ENCODE results near the gene SYNE2.

DNA sequence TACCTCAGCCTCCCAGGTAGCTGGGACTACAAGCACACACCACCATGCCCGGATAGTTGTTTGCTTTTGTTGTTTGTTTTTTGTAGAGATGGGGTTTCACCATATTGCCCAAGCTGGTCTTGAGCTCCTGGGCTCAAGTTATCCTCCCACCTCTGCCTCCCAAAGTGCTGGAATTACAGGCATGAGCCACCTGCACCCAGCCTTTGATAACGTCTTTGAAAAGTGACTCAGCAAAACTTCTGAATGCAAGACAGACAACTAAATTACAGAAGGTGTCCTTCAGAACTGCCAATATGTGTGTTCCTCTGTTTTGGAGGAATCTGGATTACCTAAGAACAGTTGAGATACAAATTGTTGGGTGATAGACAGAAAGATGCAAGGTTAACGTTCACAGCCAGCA lies 341.6 kb downstream of the SYNE2 start:
- TF ChIP-seq CTCF (IDR thresholded peaks at IDR 0.05; ENCODE audit: low read depth, low read length, poor library complexity, severe bottlenecking): no peak
- no peak for TF ChIP-seq EZH2phosphoT487 (IDR thresholded peaks at IDR 0.05; ENCODE audit: borderline replicate concordance, low read length)
